Measurements from ENCODE around the gene MYBBP1A. TPM values are rescaled to one million over a fixed set of nuclear protein-coding genes. Genes with fewer than 3 reads are reported as not detected.
A peak's percentile ranks its signal among the peaks of the same experiment; 100 is the strongest.

Gene MYBBP1A
- total RNA-seq, 4 donors from 2014 or later, result 73.4 to 127 (median 83.8) TPM

DNA sequence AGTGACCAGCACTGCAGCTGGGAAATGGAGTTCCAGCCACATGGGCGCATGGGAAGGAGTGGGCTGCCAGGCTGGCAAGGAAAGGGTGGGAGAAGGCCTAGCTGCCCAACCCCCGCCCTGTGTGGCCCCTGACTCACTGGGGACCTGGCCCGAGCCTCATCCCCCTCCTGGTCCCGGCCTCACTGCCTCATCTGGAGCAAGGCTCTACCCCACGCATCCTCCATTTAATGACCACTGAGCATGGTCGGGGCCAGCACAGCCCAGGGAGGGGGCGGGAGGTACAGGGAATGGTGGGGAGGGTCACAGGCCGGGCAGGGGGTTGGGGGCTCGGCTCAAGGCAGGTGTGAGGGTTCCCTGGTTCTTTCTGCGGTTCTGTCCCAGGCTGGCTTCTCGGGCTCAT, 40.4 kb downstream of the MYBBP1A start:
- Histone ChIP-seq H3K27me3 (no peaks in the 10 kb centered on the region), H3K27ac (no peak overlapping the region), H3K36me3 (no peaks in the 10 kb centered on the region), H3K4me3 (no peak overlapping the region), H3K9me3 (no peaks in the 10 kb centered on the region), H3K4me1 (peaks cover 43% of the 10 kb centered on the region)
- TF ChIP-seq, protein P1, sequence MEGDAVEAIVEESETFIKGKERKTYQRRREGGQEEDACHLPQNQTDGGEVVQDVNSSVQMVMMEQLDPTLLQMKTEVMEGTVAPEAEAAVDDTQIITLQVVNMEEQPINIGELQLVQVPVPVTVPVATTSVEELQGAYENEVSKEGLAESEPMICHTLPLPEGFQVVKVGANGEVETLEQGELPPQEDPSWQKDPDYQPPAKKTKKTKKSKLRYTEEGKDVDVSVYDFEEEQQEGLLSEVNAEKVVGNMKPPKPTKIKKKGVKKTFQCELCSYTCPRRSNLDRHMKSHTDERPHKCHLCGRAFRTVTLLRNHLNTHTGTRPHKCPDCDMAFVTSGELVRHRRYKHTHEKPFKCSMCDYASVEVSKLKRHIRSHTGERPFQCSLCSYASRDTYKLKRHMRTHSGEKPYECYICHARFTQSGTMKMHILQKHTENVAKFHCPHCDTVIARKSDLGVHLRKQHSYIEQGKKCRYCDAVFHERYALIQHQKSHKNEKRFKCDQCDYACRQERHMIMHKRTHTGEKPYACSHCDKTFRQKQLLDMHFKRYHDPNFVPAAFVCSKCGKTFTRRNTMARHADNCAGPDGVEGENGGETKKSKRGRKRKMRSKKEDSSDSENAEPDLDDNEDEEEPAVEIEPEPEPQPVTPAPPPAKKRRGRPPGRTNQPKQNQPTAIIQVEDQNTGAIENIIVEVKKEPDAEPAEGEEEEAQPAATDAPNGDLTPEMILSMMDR (IDR thresholded peaks at IDR 0.05), result no peak
- TF ChIP-seq POLR2A (IDR thresholded peaks at IDR 0.05) (no peak), EP300 (IDR thresholded peaks at IDR 0.05) (no peak), POLR2AphosphoS5 (IDR thresholded peaks at IDR 0.05) (no peak)
- 95% methylated on average over 7 of the region's 11 CpGs for WGBS
- DNase-seq (ENCODE audit: low spot score in 2 of 2), result no peak

DNA sequence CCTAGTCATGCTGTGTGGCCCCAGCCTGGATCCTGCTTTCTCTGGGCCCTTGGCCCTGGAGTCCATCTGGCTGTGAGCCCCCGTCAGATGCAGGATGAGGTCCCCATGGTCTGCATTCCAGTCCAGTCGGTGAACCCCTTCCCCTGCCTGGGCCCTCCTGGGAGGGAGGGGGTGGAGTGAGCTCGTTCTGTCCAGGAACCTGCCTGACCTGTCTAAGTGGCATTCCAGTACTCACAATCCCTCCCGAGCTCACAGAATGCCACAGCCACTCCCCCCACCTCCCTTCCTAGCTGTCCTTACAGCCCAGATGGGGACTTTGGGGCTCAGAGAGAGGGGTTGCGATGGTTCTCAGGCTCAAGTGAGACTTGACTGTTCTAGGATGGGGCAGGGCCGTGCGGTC, 41.0 kb downstream of the MYBBP1A start:
- H3K27me3 ChIP-seq, result no peaks in the 10 kb centered on the region
- no peaks in the 10 kb centered on the region for H3K36me3 ChIP-seq
- WGBS, result no CpG with 5 or more reads among the region's 7 CpGs
- H3K4me3 ChIP-seq, result no peak overlapping the region
- H3K9me3 ChIP-seq, result no peaks in the 10 kb centered on the region
- H3K4me1 ChIP-seq, result peaks cover 46% of the 10 kb centered on the region
- no peak for DNase-seq (ENCODE audit: low spot score in 2 of 2)
- H3K27ac ChIP-seq, result peak overlapping the region; percentile 24
- TF ChIP-seq, protein P1 (IDR thresholded peaks at IDR 0.05), result no peak
- TF ChIP-seq POLR2A (IDR thresholded peaks at IDR 0.05) (no peak), EP300 (IDR thresholded peaks at IDR 0.05) (no peak), POLR2AphosphoS5 (IDR thresholded peaks at IDR 0.05) (no peak)

DNA sequence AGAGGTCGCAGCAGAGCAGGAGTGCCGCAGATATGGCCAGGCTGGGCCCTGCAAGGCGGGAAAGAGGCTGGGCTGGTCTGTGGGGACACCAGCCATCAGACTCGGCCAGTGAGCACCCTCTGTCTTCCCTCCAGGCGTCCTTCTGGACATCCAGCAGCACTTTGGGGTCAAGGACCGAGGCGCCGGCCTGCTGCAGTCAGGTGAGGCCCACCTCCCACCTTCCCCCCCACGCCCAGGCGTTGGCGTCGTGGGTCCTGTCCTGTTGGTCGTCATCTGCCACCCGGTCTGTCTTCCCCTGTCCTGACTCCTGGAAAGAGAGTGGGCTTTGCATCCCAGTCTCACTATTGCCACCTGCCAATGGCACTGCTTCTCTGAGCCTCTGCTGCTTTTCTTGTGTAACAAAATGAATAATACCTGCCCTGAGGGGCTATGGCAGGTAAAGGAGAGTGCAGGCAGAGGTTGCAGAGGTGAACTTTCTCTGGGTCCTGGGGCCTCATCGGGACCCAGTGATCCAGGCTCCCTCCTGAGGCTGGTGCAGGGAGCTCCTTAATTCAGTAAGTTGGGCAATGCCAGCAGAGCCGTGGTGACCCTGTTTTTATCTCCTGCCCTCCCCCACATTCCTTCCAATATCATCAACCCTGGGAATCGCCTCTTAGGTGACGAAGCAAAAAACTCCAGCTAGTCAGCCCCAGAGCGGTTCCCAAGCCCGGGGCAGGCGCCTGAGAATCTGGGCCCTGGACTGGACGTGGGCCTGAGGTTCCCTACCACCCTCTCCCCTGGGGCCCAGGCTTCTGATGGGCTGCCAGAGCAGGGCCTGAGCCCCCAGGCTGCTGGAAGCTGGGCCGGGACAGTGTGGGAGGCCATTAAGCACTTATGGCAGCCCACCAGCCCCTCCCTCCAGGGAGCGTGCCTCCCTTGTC, 41.8 kb downstream of the MYBBP1A start:
- no peak overlapping the region for H3K4me3 ChIP-seq

DNA sequence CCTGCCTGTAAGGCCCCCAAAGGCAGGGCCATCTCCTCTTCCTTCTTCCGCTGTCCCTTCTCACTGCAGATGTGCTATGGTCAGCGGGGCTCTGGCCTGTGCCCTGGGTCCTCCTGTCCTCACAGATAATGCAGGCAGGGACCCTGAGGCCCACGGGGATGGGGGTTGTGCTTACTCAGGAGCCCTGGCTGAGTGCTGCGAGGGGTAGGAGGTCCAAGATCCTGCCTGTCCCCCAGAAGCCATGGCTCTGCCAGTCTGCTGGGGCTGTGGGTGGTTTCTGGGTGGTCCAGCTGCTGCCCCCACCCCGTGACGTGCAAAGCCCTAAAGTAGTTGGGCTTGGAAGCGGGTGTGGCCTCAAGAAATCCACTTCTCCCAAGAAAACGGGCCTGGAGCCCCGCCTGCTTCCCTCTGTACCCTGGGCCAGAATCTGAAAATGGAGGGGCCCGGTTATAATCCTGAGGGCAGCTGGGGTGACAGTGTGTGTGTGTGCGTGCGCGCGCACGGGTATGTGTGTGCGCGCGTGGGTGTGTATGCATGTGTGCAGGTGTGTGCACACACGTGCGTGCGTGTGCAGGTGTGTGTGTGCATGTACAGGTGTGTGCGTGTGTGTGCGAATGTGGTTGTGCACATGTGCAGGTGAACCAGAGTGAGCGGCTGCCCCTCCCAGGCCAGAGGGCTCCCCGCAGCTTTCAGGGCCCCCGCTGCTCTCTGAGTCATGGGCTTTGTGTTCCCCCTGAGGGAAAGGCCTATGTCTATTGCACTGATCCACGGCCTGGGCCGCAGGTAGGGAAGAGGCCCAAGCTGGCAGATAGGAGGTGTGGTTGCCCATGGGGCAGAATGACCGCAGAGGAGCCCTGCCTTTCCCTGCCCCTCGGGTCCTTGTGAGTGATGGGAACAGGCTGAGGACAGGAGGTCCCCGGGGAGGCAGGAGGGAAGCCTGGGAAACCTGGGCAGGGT, 42.8 kb downstream of the MYBBP1A start:
- H3K9me3 ChIP-seq, result no peaks in the 10 kb centered on the region
- H3K27ac ChIP-seq, result no peak overlapping the region
- DNase-seq (ENCODE audit: low spot score in 2 of 2), result no peak
- no peaks in the 10 kb centered on the region for H3K36me3 ChIP-seq
- peaks cover 44% of the 10 kb centered on the region for H3K4me1 ChIP-seq
- TF ChIP-seq EP300 (IDR thresholded peaks at IDR 0.05) (no peak), POLR2A (IDR thresholded peaks at IDR 0.05) (no peak), POLR2AphosphoS5 (IDR thresholded peaks at IDR 0.05) (no peak)
- TF ChIP-seq, protein P1 (IDR thresholded peaks at IDR 0.05), result no peak
- 84% methylated on average over 31 of the region's 31 CpGs for WGBS
- no peak overlapping the region for H3K4me3 ChIP-seq
- H3K27me3 ChIP-seq, result no peaks in the 10 kb centered on the region

More for the DNA sequence above, 41.8 kb downstream of the MYBBP1A start:
- 77% methylated on average over 22 of the region's 24 CpGs for WGBS
- no peak for DNase-seq (ENCODE audit: low spot score in 2 of 2)
- Histone ChIP-seq H3K27ac (peak overlapping the region; percentile 24), H3K4me1 (peaks cover 44% of the 10 kb centered on the region), H3K36me3 (no peaks in the 10 kb centered on the region), H3K27me3 (no peaks in the 10 kb centered on the region), H3K9me3 (no peaks in the 10 kb centered on the region)
- no peak for TF ChIP-seq EP300 (IDR thresholded peaks at IDR 0.05)
- no peak for TF ChIP-seq POLR2A (IDR thresholded peaks at IDR 0.05)
- TF ChIP-seq, protein P1 (IDR thresholded peaks at IDR 0.05), result no peak
- TF ChIP-seq POLR2AphosphoS5 (IDR thresholded peaks at IDR 0.05), result no peak
